Measurements from ENCODE around the gene LTBP1. TPM values are rescaled to one million over a fixed set of nuclear protein-coding genes. Genes with fewer than 3 reads are reported as not detected.

LTBP1 gene
- total RNA-seq, 1 experiment from 2014 or later = 28.5 TPM

DNA sequence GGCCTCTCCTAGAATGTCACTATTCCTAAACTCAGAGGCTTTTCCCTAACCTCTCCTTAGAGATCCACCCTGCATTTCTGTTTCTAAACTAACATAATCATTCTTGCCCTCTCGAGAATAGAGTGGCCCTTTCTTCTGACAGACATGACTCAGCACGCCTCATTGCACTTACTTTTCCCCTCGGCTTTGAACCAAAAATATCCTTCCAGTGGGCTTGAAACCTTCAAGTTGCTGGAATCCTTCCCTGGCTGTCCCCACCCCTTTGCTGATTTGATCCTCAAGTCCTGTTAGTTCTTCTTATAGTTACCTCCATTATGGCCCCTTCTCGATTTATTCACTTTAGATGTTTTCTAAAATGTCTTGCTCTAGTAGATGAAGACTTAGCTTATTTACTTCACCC is 158.0 kb downstream of the LTBP1 start:
- Histone ChIP-seq H2BK20ac (ENCODE audit: low read depth, low read length, poor library complexity, severe bottlenecking) (no peak overlapping the region), H3K79me1 (ENCODE audit: insufficient read depth, low read depth, low read length, poor library complexity, severe bottlenecking) (no peaks in the 10 kb centered on the region), H4K8ac (replicated peaks; ENCODE audit: insufficient read length, low read depth, low read length) (no peak overlapping the region), H4K20me1 (ENCODE audit: control insufficient read depth, insufficient read depth, insufficient read length) (no peaks in the 10 kb centered on the region), H3K9ac (ENCODE audit: extremely low read depth, insufficient read length, low read length) (no peak overlapping the region), H2AK5ac (ENCODE audit: insufficient read length, low read length) (no peak overlapping the region), H4K91ac (ENCODE audit: insufficient read length, low read depth, low read length) (no peak overlapping the region), H2BK5ac (ENCODE audit: insufficient read length, low read length) (no peak overlapping the region), H2BK12ac (ENCODE audit: insufficient read length, low read depth, low read length) (no peak overlapping the region), H2AFZ (ENCODE audit: low read length) (no peak overlapping the region), H3K14ac (ENCODE audit: insufficient read depth, low read length) (no peak overlapping the region), H3K79me2 (ENCODE audit: insufficient read depth, low read length) (no peaks in the 10 kb centered on the region), H3K56ac (ENCODE audit: insufficient read length, low read depth, low read length) (no peak overlapping the region), H3K23ac (ENCODE audit: insufficient read length, low read depth, low read length) (no peak overlapping the region), H3K9me3 (ENCODE audit: control insufficient read depth, low read depth, low read length) (no peaks in the 10 kb centered on the region), H3T11ph (ENCODE audit: low read length) (no peak overlapping the region), H4K5ac (ENCODE audit: insufficient read length, low read depth, low read length) (no peak overlapping the region), H3K18ac (ENCODE audit: insufficient read length, low read depth, low read length) (no peak overlapping the region), H3K4me1 (ENCODE audit: insufficient read depth, low read length) (no peaks in the 10 kb centered on the region), H3K27me3 (ENCODE audit: insufficient read depth, low read length) (no peaks in the 10 kb centered on the region), H2BK120ac (ENCODE audit: low read depth, low read length, poor library complexity, severe bottlenecking) (no peak overlapping the region), H3K4ac (ENCODE audit: low read depth, low read length) (no peak overlapping the region), H2BK15ac (ENCODE audit: low read depth, low read length) (no peak overlapping the region), H3K4me2 (ENCODE audit: insufficient read depth, insufficient read length, low read length) (no peak overlapping the region), H3K27ac (ENCODE audit: insufficient read length, low read depth, low read length) (no peak overlapping the region), H3K23me2 (ENCODE audit: insufficient read length, low read depth, low read length, poor library complexity, severe bottlenecking) (no peaks in the 10 kb centered on the region)
- Mint-ChIP-seq H3K4me1 (peaks cover 9 to 12% of the 10 kb centered on the region in 2 experiments), H3K27me3 (ENCODE audit: low read depth) (no peaks in the 10 kb centered on the region), H3K4me3 (no peak overlapping the region), H3K27ac (peak overlapping the region in 1 of 3 experiments; percentile 8; a peak in 1 of 7 replicates), H3K9me3 (no peaks in the 10 kb centered on the region), H3K36me3 (ENCODE audit: insufficient read depth in 1 of 3, low read depth in 3 of 3) (no peaks in the 10 kb centered on the region; a peak in 1 of 7 replicates)
- WGBS (ENCODE audit: extremely low coverage, insufficient read length, low lambda C conversion rate) = no CpG with 5 or more reads among the region's 4 CpGs
- DNase-seq = no peak
- TF ChIP-seq, protein P1, sequence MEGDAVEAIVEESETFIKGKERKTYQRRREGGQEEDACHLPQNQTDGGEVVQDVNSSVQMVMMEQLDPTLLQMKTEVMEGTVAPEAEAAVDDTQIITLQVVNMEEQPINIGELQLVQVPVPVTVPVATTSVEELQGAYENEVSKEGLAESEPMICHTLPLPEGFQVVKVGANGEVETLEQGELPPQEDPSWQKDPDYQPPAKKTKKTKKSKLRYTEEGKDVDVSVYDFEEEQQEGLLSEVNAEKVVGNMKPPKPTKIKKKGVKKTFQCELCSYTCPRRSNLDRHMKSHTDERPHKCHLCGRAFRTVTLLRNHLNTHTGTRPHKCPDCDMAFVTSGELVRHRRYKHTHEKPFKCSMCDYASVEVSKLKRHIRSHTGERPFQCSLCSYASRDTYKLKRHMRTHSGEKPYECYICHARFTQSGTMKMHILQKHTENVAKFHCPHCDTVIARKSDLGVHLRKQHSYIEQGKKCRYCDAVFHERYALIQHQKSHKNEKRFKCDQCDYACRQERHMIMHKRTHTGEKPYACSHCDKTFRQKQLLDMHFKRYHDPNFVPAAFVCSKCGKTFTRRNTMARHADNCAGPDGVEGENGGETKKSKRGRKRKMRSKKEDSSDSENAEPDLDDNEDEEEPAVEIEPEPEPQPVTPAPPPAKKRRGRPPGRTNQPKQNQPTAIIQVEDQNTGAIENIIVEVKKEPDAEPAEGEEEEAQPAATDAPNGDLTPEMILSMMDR (conservative IDR thresholded peaks at IDR 0.05) = no peak
